Stimulated activated effector memory CD8-positive, alpha-beta T cell treated with anti-CD3 and anti-CD28 coated beads, Interleukin-12 subunit alpha, Interleukin-12 subunit beta, amount 100 ng/mL, for 72 hours (primary cell): ENCODE data around the gene COL8A1.

Experiments used
- ATAC-seq: fragments of 150-1000 bp; cut with Tn5 transposase; 2 replicates; pipeline ENCODE4 v1.10.0; 2021
- DNase-seq, 2 donors: peaks; one replicate each; pipeline ENCODE4 v3.0.0; 2021 to 2022; ENCODE audit warnings: low spot score in 2 of 2
- H3K27ac Mint-ChIP-seq: one replicate; pipeline ENCODE4 v1.8.0; 2022; ENCODE audit warnings: mild to moderate bottlenecking, mixed read lengths
- H3K36me3 Mint-ChIP-seq: one replicate; pipeline ENCODE4 v1.8.0; 2022; ENCODE audit warnings: mild to moderate bottlenecking, mixed read lengths
- H3K4me1 Mint-ChIP-seq: one replicate; pipeline ENCODE4 v1.8.0; 2022; ENCODE audit warnings: mixed read lengths
- H3K4me3 Mint-ChIP-seq: one replicate; pipeline ENCODE4 v1.8.0; 2022; ENCODE audit warnings: mild to moderate bottlenecking, mixed read lengths
- H3K9me3 Mint-ChIP-seq: one replicate; pipeline ENCODE4 v1.8.0; 2022; ENCODE audit warnings: mixed read lengths

Gene COL8A1

DNA sequence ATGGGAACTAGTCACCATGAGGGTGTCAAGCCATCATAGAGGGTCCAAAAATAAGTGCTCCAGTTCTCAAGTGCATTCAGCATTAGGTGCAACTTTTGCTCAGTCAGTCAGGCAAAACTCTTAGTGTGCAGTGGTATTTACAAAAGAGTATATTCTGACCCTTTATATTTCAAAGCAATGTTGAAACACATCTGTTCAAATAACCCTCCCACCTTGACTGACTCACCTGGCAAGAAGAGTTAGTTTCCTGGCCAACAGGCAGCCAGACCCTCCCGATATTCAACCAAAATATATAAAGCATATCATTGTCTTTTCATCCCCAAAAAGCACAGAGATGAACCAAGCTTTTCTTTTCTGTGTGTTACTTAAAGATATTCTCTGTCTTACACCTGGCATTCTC, 7.6 kb upstream of the COL8A1 start:
- H3K36me3 Mint-ChIP-seq: no peaks in the 10 kb centered on the region
- ATAC-seq: no peak
- H3K4me3 Mint-ChIP-seq: no peak overlapping the region
- no peaks in the 10 kb centered on the region for H3K9me3 Mint-ChIP-seq
- no peaks in the 10 kb centered on the region for H3K4me1 Mint-ChIP-seq
- no peak overlapping the region for H3K27ac Mint-ChIP-seq
- no peak for DNase-seq

DNA sequence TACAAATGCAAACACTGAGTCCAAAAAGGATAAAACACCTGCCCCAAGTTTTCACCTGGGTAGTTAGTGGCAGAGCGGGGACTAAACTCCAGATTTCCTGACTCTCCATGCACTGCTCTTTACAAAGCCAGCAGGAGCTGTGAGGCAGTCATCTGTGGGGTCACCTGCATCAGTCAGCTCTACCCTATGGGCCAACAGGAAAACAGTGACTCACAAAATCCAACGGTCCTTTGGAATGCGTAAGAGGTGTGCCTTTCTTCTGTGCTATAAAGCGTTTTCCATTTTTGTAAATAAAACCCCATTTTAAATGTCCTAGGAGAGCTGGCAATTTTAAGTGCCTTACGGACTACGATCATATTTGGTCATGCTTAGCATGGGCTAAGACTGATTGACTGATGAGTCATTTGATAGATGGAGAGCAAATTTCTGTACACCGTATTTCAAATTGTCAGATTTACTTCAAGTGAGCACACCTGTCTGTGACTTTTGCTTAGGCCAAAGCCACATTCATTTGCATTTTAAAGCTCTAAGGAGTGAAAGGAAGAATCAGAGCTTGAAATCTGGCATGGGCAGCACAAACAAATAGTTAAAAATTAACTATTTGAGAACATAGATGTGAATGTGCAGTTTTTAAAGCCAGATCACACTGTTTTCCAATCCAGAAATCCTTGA, 4.4 kb upstream of the COL8A1 start:
- Mint-ChIP-seq H3K9me3 (no peaks in the 10 kb centered on the region), H3K27ac (no peak overlapping the region), H3K4me3 (no peak overlapping the region), H3K36me3 (no peaks in the 10 kb centered on the region), H3K4me1 (peaks cover 17% of the 10 kb centered on the region)
- DNase-seq (no peak), ATAC-seq (no peak)

DNA sequence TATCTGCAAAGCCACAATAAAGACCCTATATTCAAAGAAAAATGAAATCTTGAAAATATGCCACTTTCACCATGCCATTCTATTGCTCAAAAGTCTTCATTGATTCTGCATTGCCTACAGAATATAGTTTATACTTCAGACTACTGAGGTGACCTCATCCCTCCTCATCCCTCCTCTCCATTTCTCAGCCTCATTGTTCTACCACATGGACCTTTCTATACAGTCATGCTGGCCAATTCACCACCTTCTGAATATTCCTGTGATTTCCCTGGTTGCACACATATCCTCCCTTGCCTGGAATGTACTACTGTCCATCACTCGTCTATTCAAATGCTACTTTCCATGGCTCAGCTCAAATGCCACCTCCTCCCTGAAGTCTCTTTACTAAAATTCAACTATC, 3.5 kb upstream of the COL8A1 start:
- H3K9me3 Mint-ChIP-seq: no peaks in the 10 kb centered on the region
- ATAC-seq (no peak), DNase-seq (no peak)
- no peaks in the 10 kb centered on the region for H3K36me3 Mint-ChIP-seq
- no peak overlapping the region for H3K27ac Mint-ChIP-seq
- H3K4me3 Mint-ChIP-seq: no peak overlapping the region
- peaks cover 17% of the 10 kb centered on the region for H3K4me1 Mint-ChIP-seq

DNA sequence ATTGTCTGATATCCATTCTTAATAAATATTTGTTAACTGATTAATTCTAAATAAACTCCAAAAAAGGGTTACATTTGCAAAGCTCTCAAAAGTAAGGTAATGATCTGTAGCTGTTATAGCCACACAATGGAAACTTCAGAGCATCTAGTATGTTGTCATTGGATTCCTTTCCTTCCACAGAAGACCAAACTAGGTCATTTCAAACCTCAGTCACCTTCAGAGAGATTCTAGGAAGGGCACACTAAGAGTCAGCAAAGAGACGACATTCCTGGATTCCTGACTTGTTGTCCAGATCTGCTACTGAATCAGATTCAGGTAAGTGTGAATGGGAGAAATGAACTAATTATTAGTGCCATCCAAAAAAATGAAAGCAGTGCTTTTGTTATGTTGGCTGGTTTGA, 3.0 kb upstream of the COL8A1 start:
- no peaks in the 10 kb centered on the region for H3K36me3 Mint-ChIP-seq
- H3K9me3 Mint-ChIP-seq: no peaks in the 10 kb centered on the region
- H3K4me3 Mint-ChIP-seq: no peak overlapping the region
- H3K4me1 Mint-ChIP-seq: peaks cover 17% of the 10 kb centered on the region
- ATAC-seq (no peak), DNase-seq (no peak)
- H3K27ac Mint-ChIP-seq: no peak overlapping the region

DNA sequence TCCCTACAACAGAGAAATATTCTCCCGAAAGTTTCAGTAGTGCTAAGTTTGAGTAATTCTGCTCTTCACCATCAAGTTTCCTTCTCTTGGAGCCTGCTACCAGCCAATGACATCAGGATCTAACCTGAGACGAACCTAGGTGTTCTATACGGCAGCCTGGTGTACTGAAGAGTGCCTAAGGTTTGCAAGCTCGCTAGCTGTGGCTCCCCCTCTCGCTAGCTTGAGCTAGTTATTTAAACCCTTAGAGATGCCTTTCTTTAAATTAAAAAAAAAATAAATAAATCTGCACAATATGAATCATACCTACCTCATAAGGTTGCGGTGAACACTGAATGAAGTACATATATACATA, 1.4 kb upstream of the COL8A1 start:
- Mint-ChIP-seq H3K4me1 (peaks cover 17% of the 10 kb centered on the region), H3K36me3 (no peaks in the 10 kb centered on the region), H3K9me3 (no peaks in the 10 kb centered on the region), H3K4me3 (no peak overlapping the region), H3K27ac (no peak overlapping the region)
- peak; percentile 48 for ATAC-seq
- DNase-seq: no peak

DNA sequence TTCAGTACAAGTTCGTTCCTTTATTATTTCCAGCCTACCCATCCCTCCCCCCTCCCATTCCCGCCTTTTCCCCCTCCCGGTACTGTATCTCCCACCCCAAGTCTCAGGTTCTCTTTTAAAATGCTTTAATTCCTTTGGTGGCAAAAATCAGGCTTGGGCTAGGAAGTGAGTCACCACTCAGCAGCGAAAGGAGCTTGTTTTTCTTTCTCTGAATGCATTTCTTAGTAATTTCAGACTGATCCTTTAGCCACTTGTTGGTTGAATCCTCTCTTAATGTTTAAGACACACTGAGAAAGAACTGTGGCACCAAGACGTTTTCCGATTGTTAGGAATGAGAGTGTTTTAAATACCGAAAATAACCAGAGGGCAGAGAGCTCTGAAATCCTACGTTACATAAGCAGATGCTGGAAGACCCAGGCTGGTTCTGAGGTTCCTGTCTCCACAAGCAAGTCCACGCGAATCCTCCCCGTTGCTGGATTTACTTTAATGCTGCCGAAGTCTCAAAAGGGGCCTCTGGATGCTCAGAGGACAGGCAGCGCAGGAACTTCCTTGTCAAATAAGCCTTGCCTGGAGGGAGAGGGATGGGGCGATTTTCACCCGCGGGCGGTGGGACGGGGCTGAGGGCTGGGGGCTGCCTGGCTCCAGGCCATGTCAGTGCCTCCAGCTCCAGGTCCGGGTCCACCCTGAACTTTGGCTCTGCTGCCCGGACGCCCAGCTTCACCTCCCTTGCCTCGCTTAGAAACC, 854 bp upstream of the COL8A1 start:
- ATAC-seq (peak; percentile 63), DNase-seq (no peak)
- H3K4me3 Mint-ChIP-seq: peak overlapping the region; percentile 4
- H3K4me1 Mint-ChIP-seq: peaks cover 17% of the 10 kb centered on the region
- no peaks in the 10 kb centered on the region for H3K9me3 Mint-ChIP-seq
- no peaks in the 10 kb centered on the region for H3K36me3 Mint-ChIP-seq
- H3K27ac Mint-ChIP-seq: no peak overlapping the region

DNA sequence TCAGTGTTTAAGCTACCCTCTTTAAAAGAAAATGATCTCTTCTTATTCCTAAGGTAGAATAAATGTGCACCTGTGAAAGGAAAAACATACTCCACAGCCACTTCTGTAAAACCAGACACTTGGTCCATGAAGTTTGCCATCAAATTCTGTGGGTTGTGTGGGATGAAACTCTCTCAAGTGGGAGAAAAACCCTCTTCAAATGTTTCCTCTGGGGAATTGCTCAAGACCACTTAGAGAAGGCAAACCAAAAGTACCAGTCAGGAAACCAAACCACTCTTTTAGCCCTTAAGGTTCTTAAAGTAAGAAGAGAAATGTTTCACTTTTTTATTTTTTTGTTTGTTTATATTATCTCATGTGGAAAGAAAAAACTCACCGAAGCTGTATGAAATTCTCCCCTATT, 1.2 kb downstream of the COL8A1 start:
- Mint-ChIP-seq H3K36me3 (no peaks in the 10 kb centered on the region), H3K4me1 (peaks cover 17% of the 10 kb centered on the region), H3K4me3 (no peak overlapping the region), H3K27ac (no peak overlapping the region), H3K9me3 (no peaks in the 10 kb centered on the region)
- ATAC-seq (no peak), DNase-seq (no peak)

DNA sequence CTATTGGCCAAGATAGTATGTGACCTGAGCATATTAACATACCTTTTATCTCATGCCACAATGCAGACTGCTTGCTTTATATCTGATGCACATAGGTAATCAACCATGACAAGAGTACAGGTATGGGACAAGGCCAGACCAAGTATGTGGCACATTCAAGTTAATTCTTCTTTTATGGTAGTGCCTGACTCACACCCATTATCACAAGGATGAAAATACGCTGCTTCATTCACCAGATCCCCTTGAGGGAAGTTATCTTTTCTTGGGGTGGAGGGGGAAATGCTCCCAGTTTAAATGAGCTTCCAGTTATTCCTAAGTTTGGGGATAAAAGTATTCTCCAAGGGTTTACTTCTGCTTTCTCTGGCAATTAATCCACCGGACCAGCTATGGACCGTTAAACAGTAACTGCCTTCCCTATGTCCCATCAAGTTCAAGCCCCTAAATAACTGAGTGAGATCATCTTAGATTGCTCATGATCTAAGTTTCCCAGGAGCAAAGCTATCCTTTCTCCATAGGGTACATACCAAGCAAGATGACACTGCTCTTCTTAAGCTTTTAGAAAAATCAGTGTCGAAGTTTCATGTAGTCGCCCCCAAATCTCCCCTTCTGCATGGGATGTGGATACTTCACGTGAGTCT, 1.9 kb downstream of the COL8A1 start:
- DNase-seq: no peak
- H3K4me3 Mint-ChIP-seq: no peak overlapping the region
- no peaks in the 10 kb centered on the region for H3K36me3 Mint-ChIP-seq
- no peak overlapping the region for H3K27ac Mint-ChIP-seq
- no peaks in the 10 kb centered on the region for H3K9me3 Mint-ChIP-seq
- ATAC-seq: no peak
- H3K4me1 Mint-ChIP-seq: peaks cover 17% of the 10 kb centered on the region

DNA sequence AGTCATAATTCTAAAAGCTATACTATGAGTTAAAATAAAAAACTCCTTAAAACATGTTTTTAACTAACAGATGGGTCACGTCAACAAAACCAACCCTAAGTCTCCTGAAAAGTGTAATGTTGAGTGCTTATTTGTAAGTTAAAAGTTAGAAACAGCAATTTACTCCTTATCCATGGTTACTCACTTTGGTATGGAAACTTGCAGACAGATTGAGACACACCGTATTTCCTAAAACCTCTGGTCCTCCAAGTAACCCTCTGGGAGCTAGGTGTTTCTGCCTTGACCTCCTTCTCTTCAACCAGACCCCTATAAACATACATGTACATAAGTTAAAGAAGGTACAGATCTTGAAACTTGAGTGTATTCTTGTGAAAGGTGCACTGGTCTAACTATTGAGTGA, 3.1 kb downstream of the COL8A1 start:
- no peak for ATAC-seq
- no peaks in the 10 kb centered on the region for H3K9me3 Mint-ChIP-seq
- peaks cover 17% of the 10 kb centered on the region for H3K4me1 Mint-ChIP-seq
- no peak overlapping the region for H3K4me3 Mint-ChIP-seq
- H3K36me3 Mint-ChIP-seq: no peaks in the 10 kb centered on the region
- no peak overlapping the region for H3K27ac Mint-ChIP-seq
- DNase-seq: no peak

DNA sequence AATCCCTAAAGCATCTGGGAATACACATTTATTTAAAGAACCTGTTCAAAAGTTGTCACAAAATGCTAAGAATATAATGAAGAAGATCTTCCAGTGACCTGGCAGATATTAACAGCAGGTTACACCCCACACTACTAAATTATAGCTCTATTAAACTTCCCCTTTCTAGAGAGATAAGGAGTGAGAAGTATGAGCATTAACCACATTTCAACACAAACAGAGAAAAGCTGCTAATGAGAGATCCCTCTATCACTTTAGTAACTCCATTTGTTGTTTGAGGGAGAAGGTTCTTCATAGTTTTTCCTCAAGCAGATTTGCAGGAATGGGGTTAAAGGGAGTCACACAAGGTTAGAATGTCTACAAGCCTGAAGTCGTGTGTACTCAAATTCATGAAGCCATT, 3.6 kb downstream of the COL8A1 start:
- H3K4me1 Mint-ChIP-seq: peaks cover 17% of the 10 kb centered on the region
- H3K9me3 Mint-ChIP-seq: no peaks in the 10 kb centered on the region
- H3K36me3 Mint-ChIP-seq: no peaks in the 10 kb centered on the region
- no peak overlapping the region for H3K4me3 Mint-ChIP-seq
- no peak for DNase-seq
- no peak overlapping the region for H3K27ac Mint-ChIP-seq
- ATAC-seq: no peak

DNA sequence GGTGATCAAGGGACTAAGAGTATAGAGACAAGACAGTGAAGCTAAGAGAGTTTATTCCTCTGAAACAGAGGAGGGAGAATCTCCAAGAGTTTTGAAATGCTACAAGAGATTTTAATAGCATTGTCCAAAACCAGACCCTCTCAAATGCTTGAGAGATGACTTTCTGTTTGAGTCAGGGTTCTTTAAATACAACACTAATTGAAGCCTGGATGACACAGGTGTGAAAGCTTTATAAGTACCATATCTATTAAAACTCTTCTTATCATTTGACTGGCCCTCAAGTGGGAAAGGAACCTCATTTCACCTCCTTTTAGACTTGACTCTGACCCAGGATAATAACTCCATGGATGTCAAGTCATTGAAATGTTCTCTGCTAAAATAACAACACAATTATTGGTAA, 5.6 kb downstream of the COL8A1 start:
- H3K36me3 Mint-ChIP-seq: no peaks in the 10 kb centered on the region

DNA sequence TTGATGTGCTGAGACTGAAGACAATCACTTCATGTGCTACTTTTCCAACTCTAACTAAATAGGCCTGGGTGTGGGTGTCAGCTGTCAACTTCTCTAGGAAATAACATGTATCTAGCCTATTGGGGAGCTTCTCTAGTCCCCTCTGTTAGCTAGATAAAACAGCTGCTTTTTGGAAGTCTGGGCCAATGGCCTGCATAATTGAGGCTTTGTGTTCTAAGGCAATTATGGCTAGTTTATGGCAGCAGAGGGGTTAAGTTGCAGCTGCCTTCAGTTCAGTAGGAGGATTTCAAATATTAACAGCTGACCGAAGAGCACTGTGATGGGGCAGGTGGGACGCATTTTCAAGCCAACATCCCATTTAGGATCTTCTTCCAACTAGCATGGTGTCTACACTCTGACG, 6.4 kb downstream of the COL8A1 start:
- Mint-ChIP-seq H3K4me1 (no peaks in the 10 kb centered on the region), H3K9me3 (no peaks in the 10 kb centered on the region), H3K27ac (no peak overlapping the region), H3K4me3 (no peak overlapping the region), H3K36me3 (no peaks in the 10 kb centered on the region)
- ATAC-seq (no peak), DNase-seq (no peak)

More for the DNA sequence above, 5.6 kb downstream of the COL8A1 start:
- no peak overlapping the region for H3K27ac Mint-ChIP-seq
- DNase-seq: no peak
- no peaks in the 10 kb centered on the region for H3K9me3 Mint-ChIP-seq
- ATAC-seq: no peak
- no peak overlapping the region for H3K4me3 Mint-ChIP-seq
- no peaks in the 10 kb centered on the region for H3K4me1 Mint-ChIP-seq

DNA sequence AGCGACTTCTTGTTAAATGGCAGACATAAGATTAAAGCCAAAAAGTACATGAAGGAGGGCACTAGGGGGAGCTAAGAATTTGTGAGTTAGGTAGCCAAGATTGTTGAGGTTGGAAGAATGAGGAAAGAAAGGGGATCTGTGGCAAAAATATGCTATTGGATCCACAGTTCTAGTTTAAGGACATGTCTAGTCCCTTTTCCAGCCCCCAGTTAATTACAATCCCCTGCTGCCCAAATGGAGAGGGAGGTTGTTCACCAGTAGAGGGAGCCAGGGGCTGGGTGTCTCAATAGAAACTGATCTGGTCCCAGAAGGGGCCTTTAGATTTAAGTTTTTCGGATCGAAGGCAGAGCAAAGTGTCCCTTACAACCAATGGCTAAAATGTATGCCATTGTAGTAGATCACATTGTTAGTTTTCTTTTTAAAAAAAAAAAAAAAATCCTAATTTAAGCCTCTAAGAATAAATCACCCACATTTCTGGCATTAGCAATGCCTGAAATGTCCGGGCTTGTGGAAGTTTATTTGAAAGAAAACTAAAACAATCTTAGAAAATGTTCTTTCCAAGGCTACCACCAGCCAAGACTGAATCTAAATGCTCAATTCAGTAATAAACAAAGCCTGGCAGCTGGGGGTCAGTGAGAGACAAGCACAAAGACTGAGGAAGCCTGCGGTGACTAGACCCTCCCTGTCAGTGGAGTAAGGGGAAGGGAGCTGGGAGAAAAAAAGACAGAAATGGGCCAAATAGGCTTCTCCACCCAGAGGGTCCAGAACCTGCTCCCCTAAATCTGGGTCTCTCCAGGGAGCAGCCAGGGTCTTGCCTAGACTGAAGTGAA, 7.1 kb downstream of the COL8A1 start:
- ATAC-seq (no peak), DNase-seq (no peak)
- H3K4me1 Mint-ChIP-seq: no peaks in the 10 kb centered on the region
- no peaks in the 10 kb centered on the region for H3K36me3 Mint-ChIP-seq
- H3K27ac Mint-ChIP-seq: no peak overlapping the region
- no peak overlapping the region for H3K4me3 Mint-ChIP-seq
- H3K9me3 Mint-ChIP-seq: no peaks in the 10 kb centered on the region

DNA sequence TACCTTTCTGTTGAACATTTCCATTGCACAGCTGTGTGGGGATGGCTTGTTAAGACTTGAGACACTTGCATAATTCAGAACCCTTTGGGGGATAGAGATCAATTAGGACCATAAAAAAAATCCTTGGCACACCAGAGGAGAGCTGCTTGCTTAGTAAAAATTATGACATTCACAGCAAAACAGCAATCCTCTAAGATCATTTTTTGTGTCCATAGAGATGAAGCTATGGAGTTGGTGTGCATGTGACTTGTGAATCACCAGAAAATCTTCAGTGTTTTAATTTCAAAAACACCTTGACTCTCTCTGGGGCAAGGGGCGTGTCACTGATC, 7.7 kb downstream of the COL8A1 start:
- no peak overlapping the region for H3K4me3 Mint-ChIP-seq
- H3K9me3 Mint-ChIP-seq: no peaks in the 10 kb centered on the region
- ATAC-seq (no peak), DNase-seq (no peak)
- no peak overlapping the region for H3K27ac Mint-ChIP-seq
- H3K36me3 Mint-ChIP-seq: no peaks in the 10 kb centered on the region
- H3K4me1 Mint-ChIP-seq: no peaks in the 10 kb centered on the region

DNA sequence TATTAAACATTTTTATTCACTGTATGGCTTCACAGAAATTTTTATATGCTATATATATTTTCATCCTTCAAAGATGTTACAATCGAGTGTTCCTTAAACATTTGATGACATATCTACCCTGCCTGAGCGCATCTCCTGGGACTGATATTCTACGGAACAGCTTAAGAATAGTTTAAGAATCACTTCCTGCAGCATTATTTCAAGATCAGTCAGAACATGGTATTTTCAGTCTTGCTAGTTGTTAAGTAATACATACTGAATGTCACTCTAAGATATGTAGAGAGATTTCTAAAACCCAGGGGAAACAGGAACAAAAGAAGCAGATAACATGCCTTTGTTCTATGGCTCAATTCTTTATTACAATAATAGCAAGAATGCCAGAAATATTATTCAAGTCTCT, 8.7 kb downstream of the COL8A1 start:
- Mint-ChIP-seq H3K4me1 (no peaks in the 10 kb centered on the region), H3K4me3 (no peak overlapping the region), H3K36me3 (no peaks in the 10 kb centered on the region), H3K9me3 (no peaks in the 10 kb centered on the region), H3K27ac (no peak overlapping the region)
- ATAC-seq: no peak
- DNase-seq: no peak
